ENCODE data around the gene PLA2G12B.

Gene PLA2G12B

DNA sequence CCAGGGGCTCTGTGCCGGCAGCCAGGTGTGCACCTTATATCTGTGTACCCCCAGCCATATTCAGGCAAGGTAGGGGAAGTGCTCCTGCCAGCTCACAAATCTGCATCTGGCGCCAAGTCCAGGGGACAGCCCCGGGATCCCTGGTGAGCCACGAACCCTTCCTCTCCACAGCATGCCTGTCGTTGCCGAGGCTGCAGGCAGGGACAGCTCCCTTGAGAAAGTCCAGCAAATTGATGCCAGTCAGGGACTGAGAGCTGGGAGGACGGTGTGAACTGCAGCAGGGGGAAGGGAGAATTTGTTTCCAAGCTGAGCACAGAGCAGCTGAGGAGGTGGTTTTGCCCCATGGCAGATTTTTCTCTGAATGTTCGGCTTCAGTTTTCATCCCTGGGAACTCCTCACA, 919 bp downstream of the PLA2G12B start:
- TF ChIP-seq CTCF (IDR thresholded peaks at IDR 0.05; ENCODE audit: low read depth, low read length), result no peak
- in situ Hi-C loops (cut with HindIII; ENCODE audit: low sequenced_read_pairs), result no loop called here
- no peak overlapping the region for H3K4me3 ChIP-seq (ENCODE audit: low read depth, low read length)
- no peak for DNase-seq (ENCODE audit: low read depth, low spot score)

DNA sequence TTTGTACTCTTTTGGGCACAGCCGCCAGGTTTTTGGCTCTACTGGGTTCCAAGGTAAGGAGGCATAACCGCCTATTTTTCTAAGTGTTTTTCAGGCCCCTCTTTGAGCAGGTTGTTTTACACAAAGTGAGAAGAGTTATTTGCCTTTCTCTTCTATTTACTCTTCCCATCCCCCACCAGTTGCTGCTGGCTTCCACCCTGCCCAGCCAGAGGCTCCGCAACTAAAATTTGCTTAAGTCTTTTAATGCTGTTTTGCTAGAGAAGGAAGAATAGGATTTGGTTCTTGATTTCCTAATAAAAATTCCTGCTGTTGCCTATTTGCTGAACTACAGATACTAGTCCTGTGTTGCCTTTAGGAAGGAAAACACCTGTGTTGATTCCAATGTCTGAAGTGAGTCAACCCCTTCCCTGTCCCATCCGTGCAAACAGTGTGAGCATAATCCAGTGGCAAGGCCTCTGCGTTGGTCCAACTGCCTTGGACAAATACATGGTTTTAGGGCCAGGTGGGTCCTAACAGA, 1.9 kb downstream of the PLA2G12B start:
- no peak for TF ChIP-seq CTCF (IDR thresholded peaks at IDR 0.05; ENCODE audit: low read depth, low read length)
- no peak overlapping the region for H3K4me3 ChIP-seq (ENCODE audit: low read depth, low read length)
- no peak for DNase-seq (ENCODE audit: low read depth, low spot score)
- in situ Hi-C loops (cut with HindIII; ENCODE audit: low sequenced_read_pairs), result no loop called here

GRCh38 chr10:72952189-72952588, 2.4 kb downstream of the PLA2G12B start:
- in situ Hi-C loops (cut with HindIII; ENCODE audit: low sequenced_read_pairs), result no loop called here
- TF ChIP-seq CTCF (IDR thresholded peaks at IDR 0.05; ENCODE audit: low read depth, low read length), result no peak
- H3K4me3 ChIP-seq (ENCODE audit: low read depth, low read length), result no peak overlapping the region
- no peak for DNase-seq (ENCODE audit: low read depth, low spot score)

DNA sequence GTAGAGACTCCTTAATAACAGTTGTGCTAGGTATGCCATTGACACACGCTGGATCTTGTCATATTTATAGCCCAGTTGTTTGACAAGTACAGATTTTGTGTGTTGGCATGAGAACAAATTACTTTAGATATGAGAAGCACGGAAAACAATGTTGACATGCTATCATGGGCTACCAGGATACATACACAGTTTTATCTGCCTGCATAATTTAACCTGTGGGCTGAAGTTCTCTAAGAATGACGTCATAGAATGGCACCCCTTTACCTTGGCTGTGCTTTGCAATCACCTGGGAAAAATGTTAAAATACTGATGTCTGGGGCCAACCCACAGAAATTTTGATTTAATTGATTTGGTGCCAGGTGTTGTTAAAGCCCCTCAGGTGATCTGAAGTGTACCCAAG, 2.8 kb downstream of the PLA2G12B start:
- no peak overlapping the region for H3K4me3 ChIP-seq (ENCODE audit: low read depth, low read length)
- TF ChIP-seq CTCF (IDR thresholded peaks at IDR 0.05; ENCODE audit: low read depth, low read length), result no peak
- DNase-seq (ENCODE audit: low read depth, low spot score), result no peak
- in situ Hi-C loops (cut with HindIII; ENCODE audit: low sequenced_read_pairs), result no loop called here

DNA sequence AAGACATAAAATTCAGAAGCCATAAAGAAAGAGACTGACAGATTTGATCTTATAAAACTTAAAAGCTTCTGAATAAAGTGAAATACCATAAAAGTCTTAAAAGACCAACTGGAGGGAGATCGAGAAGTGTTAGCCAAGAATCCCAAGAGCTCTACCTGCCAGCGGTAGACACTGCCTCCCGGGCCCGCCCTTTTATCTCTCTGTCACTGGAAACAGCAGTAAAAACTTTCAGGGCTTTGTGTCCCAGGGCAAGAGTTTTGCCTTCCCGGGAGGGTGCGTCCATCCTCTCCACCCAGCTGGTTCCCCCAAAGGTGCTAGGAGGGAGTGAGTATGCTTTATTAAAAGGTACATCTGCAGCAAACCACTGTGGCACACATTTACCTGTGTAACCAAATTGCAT, 5.8 kb downstream of the PLA2G12B start:
- in situ Hi-C loops (cut with HindIII; ENCODE audit: low sequenced_read_pairs), result no loop called here
- no peak overlapping the region for H3K4me3 ChIP-seq (ENCODE audit: low read depth, low read length)
- TF ChIP-seq CTCF (IDR thresholded peaks at IDR 0.05; ENCODE audit: low read depth, low read length), result no peak
- no peak for DNase-seq (ENCODE audit: low read depth, low spot score)

DNA sequence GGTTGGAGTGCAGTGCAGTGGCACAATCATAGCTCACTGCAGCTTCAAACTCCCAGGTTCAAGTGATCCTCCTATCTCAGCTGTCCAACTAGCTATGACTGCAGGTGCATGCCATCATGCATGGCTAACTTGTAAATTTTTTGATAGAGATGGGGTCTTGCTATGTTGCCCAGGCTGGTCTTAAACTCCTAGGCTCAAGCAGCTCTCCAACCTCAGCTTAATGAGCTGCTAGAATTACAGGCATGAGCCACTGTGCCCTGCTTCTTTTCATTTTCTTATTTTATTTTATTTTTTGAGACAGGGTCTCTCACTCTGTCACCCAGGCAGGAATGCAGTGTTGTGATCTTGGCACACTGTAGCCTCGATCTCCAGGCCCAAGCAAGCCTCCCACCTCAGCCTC, 7.6 kb downstream of the PLA2G12B start:
- DNase-seq (ENCODE audit: low read depth, low spot score), result no peak
- no peak for TF ChIP-seq CTCF (IDR thresholded peaks at IDR 0.05; ENCODE audit: low read depth, low read length)
- H3K4me3 ChIP-seq (ENCODE audit: low read depth, low read length), result no peak overlapping the region
- in situ Hi-C loops (cut with HindIII; ENCODE audit: low sequenced_read_pairs), result no loop called here
